GM18951 (cell line): Measurements from ENCODE around the gene BZW1.

Source experiments
- POLR2A ChIP-seq: IDR thresholded peaks from 4 replicates; pipeline ENCODE4 v1.6.1; 2011; ENCODE audit warnings: mild to moderate bottlenecking; ENCODE audit not compliant: insufficient read length, insufficient read depth; ENCODE audit errors: extremely low read depth
- in situ Hi-C: fragments of 300-500 bp; cut with MboI; formaldehyde crosslinking; loops from one replicate; pipeline ENCODE4 v1.12.0; 2022; ENCODE audit warnings: low sequenced_read_pairs, mixed read lengths, inconsistent platforms; ENCODE audit not compliant: unreplicated experiment

BZW1 gene

GRCh38 chr2:200781616-200782015, 30.1 kb upstream of the BZW1 start:
- no peak for TF ChIP-seq POLR2A
- in situ Hi-C loops, result no loop called here

- in situ Hi-C loops, result no loop called here
- no peak for TF ChIP-seq POLR2A
These were observed 29.5 kb upstream of the BZW1 start for GRCh38 chr2:200782251-200782650.

- in situ Hi-C loops, result no loop called here
- TF ChIP-seq POLR2A, result no peak
These were observed 27.5 kb upstream of the BZW1 start for GRCh38 chr2:200784215-200784614.

GRCh38 chr2:200786423-200786822, 25.3 kb upstream of the BZW1 start:
- in situ Hi-C loops, result no loop called here

GRCh38 chr2:200786826-200787225, 24.9 kb upstream of the BZW1 start:
- in situ Hi-C loops, result no loop called here
- TF ChIP-seq POLR2A, result no peak

More at GRCh38 chr2:200786423-200786822, 25.3 kb upstream of the BZW1 start:
- TF ChIP-seq POLR2A, result no peak

GRCh38 chr2:200787351-200788120, 24.2 kb upstream of the BZW1 start:
- no peak for TF ChIP-seq POLR2A
- in situ Hi-C loops, result no loop called here

GRCh38 chr2:200788121-200788718, 23.5 kb upstream of the BZW1 start:
- no peak for TF ChIP-seq POLR2A
- in situ Hi-C loops, result no loop called here

- in situ Hi-C loops, result no loop called here
- no peak for TF ChIP-seq POLR2A
These were observed 21.5 kb upstream of the BZW1 start for GRCh38 chr2:200790185-200790584.

GRCh38 chr2:200791905-200792304, 19.8 kb upstream of the BZW1 start:
- no peak for TF ChIP-seq POLR2A
- in situ Hi-C loops, result no loop called here

- in situ Hi-C loops, result no loop called here
These were observed 17.6 kb upstream of the BZW1 start for GRCh38 chr2:200794143-200794542.

GRCh38 chr2:200795028-200795440, 16.7 kb upstream of the BZW1 start:
- in situ Hi-C loops, result no loop called here

More at GRCh38 chr2:200794143-200794542, 17.6 kb upstream of the BZW1 start:
- no peak for TF ChIP-seq POLR2A

GRCh38 chr2:200796561-200796960, 15.1 kb upstream of the BZW1 start:
- TF ChIP-seq POLR2A, result no peak
- in situ Hi-C loops, result no loop called here

More at GRCh38 chr2:200795028-200795440, 16.7 kb upstream of the BZW1 start:
- TF ChIP-seq POLR2A, result no peak

- TF ChIP-seq POLR2A, result no peak
- in situ Hi-C loops, result no loop called here
These were observed 14.4 kb upstream of the BZW1 start for GRCh38 chr2:200797242-200797770.

- no peak for TF ChIP-seq POLR2A
- in situ Hi-C loops, result no loop called here
These were observed 13.2 kb upstream of the BZW1 start for GRCh38 chr2:200798514-200798913.
